ENCODE results near the gene CORIN.
"Not testable (repeated sequence)": the region's sequence is repeated elsewhere in the genome, so short reads cannot be mapped to it uniquely, and the experiment has no call there.

CORIN gene

DNA sequence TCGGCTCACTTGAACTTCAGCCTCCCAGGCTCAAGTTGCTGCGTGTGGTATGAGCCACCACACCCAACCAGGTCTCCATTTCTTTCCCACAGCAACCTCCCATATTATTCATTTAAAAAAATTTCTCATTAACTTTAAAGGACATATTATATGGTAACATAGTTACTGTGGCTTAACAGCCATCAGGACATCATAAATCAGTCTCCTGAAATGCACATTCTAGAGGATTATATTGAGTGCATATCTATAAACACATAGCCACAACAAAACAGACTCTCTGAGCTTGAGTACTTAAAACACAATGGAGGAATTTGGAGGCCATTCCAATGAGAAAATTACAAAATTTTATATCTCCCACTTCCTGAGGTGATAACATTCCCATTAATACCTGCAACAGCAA, 61.5 kb downstream of the CORIN start:
- DNase-seq (ENCODE audit: low spot score), result no peak

DNA sequence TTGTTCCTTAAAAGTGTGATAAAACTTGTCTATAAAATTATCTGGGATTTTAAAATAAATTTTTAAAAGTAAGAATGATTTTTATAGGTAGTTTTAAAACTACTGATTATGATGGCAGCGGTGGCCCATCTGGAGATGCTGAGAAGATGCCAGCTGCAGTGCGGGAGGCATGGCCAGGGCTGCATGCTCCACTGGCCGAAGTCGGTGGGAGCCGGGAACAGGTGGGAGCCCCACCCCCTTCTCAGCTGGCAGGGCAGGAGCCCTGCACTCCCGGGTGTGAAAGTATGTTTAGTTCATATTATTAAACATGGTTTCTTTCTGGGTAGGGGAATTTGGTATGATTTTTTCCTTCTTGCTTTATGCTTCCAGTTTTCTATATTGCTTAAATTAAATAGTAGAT, 63.8 kb downstream of the CORIN start:
- DNase-seq (ENCODE audit: low spot score), result no peak

DNA sequence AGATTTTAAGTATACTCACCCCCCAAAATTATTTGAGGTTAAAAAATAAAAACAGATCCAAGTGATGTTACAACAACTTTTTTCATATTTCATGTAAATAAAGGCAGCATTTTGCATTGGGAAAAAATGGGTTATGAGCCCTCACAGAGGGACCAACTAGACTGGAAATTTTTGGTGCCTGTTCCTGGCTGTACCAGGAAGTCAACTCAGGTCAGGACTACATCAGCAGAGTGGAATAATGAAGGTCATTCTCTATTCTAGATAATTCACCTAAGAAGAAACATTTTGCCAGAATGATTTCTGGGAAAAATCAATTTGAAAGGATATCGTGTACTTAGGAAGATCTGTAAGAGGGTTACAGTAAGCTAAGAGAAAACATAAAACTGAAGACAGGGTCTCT, 66.8 kb downstream of the CORIN start:
- DNase-seq (ENCODE audit: low spot score), result no peak

DNA sequence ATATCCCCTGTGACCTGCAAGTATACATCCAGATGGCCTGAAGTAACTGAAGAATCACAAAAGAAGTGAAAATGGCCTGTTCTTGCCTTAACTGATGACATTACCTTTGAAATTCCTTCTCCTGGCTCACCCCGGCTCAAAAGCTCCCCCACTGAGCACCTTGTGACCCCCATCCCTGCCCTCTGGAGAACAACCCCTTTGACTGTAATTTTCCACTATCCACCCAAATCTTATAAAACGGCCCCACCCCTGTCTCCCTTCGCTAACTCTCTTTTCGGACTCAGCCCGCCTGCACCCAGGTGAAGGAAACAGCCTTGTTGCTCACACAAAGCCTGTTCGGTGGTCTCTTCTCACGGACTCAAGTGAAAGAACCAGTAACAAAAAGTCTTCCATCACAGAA, 69.9 kb downstream of the CORIN start:
- DNase-seq (ENCODE audit: low spot score), result not testable (repeated sequence)

DNA sequence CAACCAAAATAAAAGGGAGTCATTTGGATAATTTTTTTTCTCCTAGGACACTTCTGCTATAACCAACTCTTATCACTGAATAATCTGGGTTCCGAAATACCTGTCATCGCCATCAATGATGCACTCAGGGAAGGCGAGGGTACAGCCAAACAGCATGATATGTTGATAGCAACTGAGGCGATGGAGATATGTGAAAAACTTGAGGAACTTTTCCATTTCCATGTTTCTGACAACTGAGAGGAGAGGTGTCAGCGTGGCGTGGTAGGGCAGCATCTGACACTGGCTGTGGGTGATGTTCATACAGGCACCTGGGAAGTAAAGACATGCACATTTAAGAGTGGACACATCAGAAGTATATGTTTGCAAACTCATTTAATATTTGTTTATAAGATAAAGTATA, 74.6 kb downstream of the CORIN start:
- DNase-seq (ENCODE audit: low spot score), result no peak

DNA sequence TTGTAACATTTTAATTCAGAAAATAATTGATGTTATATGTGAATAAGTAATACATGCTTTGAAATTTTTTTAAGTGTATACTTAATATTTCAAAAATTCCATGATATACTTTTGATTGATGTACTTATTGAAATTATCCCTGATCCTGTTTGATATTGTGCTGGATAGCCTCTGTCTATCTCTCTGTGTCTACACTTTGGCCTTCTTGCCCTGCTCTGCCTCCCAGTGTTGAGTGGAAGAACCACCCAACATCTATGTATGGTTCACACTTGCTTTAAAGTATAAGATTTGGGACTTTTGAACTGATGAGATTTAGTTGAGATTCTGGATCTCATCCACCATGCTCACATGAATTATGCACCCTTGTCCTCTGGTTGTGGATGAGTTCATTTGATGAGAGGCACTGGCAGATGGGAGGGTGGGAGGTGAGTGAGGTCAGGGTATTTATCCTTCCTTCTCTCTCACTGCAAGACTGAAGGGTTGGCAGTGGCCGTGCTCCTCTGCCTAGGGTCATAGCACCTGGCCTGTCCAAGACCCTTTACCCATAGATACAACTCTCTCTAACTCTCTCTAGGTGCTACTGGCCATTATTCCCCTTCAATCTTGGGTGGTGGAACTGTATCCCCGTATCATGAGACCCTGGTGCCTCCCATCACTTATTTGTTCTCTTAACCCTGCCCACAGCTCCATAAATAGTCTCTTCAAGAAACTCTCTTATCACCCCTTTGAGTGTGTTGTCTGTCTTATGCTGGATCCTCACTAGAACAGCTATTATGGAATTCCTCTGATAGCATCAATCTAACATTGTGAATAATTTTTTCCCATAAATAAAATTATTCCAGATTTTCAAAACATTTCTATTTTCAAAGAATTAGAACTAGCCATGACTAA, 75.2 kb downstream of the CORIN start:
- DNase-seq (ENCODE audit: low spot score), result no peak

DNA sequence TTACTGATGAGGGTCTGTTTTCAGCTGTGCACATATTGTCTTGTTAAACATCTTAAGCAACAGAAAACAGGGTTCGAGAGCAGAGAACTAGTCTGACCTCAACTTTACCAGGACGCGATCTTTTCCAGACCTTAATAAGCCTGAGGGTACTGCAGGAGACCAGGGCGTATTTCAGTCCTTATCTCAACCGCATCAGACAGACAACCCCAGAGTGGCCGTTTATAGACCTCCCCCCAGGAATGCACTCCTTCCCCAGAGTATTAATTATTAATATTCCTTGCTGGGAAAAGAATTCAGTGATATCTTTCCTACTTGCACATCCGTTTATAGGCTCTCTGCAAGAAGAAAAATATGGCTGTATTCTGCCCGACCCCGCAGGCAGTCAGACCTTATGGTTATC, 84.6 kb downstream of the CORIN start:
- not testable (repeated sequence) for DNase-seq (ENCODE audit: low spot score)

DNA sequence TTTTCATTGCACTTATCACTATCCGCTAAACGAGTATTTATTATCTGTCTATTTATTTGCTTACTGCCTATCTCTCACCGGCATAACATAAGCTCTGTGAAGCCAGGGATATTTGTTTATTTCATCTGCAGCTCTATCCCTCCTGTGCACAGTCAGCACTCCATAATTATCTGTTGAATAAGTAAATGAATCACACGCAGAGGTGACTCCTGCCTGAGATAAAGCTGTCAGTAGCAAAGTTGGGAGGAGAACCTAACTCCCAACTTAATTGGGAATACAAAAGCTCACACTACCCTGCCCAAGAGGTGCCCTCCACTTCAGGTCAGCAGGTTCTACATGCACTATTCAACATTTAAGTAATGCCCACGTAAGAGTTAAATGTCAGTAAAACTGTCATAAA, 85.7 kb downstream of the CORIN start:
- DNase-seq (ENCODE audit: low spot score), result no peak

DNA sequence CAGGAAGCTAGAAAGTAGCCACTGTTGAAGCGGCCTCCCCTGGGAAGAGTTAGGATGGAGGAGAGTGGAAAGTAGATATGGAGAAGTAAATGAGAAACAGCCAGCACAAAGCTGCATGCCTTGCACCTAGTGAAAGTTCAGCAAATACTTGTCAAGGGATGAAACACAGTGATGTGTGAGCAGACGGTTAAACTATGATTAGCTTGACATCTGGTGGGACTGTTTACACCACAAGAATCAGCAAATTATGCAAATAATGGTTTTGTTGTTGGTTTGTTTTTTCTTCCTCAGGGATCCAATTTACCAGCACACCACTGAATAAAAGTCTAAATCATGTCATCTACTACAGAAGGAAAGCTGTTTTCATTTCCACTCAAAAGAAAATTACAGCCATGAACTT, 87.1 kb downstream of the CORIN start:
- DNase-seq (ENCODE audit: low spot score), result no peak

DNA sequence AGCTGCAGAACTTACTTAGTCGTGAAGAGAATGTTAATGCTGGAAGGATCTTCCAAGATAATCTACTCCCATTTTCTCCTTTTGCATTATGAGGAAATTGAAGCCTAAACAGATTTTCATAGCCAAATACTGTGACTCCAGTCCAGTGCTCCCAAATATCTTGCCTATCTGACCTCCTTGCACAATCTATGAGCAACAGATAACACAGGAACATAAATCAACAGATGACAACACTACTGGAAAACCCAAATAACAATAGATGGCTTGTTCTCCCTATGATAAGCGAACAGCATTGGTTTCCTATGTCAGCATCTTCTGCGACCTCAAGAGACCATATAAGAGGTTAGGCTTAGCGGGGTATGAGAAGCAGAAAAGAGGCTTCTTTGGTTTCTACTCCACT, 88.0 kb downstream of the CORIN start:
- DNase-seq (ENCODE audit: low spot score), result no peak

DNA sequence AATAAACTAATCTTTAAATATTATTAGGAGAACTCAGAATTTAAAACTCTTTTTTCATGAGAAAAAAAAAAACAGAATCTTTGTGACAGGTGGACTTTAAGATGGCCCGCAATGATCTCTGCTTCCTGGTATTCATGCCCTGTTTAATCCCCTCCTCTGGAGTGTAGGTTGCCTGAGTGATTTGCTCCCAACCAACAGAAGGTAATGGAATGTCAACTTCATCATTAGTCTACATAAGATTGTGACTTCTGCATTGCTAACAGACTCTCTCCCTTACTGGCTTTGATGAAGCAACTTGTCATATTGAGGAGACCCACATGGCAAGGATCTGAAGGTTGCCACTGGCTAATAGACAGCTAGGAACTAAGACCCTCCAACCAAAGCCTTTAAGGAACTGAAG, 88.8 kb downstream of the CORIN start:
- DNase-seq (ENCODE audit: low spot score), result no peak

DNA sequence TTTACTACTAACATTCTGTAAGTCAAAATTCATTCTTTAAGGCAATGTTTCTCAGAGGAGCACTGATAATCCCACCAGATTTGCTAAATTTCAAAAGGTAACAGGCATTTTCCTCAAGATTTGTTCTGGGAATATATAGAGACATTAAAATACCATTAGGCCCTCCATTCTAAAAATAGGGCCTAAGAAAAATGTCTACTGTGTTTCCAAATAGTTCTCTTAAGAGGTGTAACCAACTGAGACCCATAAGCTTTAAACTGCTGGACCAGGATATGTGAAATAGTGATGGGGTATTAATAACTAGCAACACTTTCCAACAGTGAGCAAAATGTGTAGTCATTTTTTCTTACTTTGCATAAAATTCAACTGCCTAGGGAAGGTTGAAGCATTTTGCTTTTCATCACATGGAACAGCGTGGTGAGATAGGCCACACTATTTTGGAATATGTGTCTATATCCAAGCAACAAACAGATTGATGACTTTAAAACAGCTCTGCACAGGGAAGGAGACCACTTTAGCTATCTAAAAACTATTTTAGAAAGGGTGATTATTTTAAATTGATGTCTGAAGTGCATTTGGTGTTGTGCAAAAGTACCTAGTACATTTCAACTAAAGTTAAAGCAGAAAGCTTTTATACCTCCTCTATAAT, 89.9 kb downstream of the CORIN start:
- no peak for DNase-seq (ENCODE audit: low spot score)

DNA sequence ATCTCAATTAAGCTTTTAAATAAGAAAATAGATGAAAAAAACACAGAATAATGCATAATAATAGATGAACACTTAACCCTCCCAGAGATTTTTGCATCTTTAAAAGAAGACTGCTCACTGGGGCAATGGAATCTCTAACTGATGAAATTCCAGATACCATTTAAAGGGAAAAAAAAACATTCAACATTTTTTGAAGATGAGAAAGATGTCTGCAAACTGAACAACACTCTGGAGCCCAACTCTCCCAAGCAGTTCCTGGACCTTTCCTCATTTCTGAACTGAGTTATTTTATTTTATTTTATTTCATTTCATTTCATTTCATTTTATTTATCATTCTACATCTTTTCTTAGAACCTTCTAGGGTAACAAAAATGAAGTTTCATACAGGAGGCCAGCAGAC, 90.7 kb downstream of the CORIN start:
- DNase-seq (ENCODE audit: low spot score), result no peak

DNA sequence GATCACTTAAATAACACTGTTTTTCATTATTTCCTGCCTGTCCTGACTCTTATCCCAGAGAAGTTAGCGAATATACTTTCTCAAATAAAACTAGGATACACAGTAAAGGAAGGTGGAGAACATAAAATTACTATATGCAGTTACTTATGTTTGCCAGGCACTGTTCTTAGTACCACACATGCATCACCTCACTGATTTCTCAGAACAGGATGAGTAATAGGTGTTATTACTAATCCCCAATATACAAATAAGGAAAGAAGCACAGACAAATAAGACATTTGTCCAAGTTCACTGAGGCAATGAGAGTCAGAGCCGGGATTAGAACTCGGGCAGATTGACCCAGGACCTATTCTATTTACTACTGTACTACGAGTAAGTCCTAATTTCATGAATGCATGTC, 91.7 kb downstream of the CORIN start:
- no peak for DNase-seq (ENCODE audit: low spot score)

DNA sequence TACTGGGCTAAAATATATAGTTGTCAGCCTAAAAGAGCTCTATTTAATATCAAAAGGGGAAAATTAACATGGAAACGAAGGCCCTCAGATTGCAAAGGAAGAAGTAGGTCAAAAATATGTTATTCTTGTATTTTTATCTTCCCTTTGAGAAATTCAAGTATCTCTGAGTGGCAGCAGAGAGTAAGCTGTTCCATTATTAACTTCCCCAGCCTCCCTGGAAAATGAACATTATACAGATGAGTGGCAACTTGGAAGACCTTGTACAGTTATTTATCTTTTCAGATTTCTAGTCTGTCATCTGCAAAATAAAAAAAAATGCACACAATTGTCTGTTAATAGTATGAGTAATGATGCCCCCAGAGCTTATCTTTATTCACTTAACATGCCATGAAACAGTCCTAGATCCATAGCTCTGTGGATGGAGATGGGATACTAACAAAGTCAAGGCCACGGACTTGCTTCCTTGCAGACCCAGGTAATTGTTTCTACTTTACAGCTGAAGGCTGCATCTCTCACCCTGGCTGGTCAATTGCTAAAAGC, 93.0 kb downstream of the CORIN start:
- peak; percentile 11 for DNase-seq (ENCODE audit: low spot score)

DNA sequence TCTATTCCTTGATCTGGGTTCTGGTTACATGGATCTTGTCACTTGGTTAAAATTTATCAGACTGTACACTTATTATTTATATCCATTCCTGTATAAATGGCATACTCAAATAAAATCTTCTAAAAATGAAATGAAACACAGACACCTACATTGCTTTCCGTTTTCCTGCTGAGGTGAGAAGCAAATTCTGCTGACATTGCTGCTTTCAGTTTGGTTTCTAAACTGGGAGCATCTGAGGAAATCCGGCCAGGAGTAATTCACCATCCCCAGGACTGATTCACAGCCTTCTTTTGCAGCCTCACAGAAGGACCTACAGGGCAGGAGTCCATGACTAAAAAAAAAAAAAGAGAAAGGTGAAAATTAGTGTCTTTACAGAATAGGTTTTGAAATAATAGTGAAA, 93.6 kb downstream of the CORIN start:
- no peak for DNase-seq (ENCODE audit: low spot score)

DNA sequence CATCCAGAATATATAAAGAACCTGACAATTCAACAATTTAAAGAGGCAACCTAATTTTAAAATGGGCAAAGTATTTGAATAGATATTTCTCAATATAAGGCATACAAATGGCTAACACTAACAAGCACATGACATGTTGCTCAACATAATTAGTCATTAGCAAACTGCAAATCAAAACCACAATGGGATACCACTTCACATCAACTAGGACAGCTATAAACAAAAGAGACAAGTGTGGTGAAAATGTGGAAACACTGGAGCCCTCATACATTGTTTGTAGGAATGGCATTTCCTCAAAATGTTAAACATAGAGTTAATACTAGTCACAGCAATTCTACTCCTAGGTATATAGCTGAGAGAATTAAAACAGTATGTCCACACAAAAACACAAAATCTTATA, 96.7 kb downstream of the CORIN start:
- no peak for DNase-seq (ENCODE audit: low spot score)

DNA sequence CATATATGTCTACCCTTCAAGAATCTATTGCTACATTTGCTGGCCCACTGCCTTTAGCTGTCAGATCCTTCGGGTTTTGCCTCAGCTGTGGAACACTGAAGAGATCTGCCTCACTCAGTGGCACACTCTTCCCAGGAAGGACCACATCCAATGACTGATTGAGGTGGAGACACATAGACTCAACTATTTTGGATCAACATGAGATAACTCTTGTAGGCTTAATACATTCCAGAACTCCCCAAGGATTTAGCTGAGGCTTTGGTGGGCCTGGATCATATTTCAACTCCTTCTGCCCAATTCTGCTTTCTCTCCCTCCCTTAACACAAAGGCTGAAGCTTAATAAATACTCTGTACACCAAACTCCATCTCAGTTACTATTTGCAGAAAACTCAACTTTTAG, 100.5 kb downstream of the CORIN start:
- DNase-seq (ENCODE audit: low spot score), result no peak

DNA sequence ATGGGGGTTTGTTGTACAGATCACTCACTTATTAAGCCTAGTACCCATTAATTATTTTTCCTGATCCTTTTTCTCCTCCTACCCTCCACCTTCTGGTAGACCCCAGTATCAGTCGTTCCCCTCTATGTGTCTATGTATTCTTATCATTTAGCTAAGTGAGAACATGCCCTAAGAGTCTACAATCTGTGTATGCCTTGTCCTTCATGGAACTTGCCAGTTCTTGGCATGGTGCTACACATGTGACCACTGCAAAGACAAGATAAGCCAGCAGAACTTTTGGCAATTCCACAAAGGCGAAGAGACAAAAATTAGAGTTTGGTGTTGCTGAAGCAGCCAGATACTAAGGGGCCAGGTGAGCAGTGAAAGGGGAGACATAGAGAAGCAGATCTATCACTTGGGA, 101.3 kb downstream of the CORIN start:
- no peak for DNase-seq (ENCODE audit: low spot score)

DNA sequence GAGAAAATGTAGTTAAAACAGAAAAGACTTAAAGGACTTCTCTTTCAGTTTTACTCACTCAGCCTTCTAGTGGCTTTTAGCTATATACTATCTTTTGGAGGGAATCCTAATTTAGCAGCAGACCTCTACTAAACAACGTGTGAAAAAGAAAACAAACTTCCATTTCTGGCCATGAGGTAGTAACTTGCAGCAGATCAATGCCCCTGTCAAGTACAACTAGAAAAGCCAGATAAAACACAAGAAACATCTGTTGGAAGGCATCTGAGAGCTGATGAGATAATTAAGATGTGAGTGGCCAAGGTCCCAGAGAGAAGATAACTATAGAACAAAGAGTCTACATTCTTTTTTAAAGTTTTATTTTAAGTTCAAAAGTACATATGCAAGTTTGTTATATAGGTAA, 101.7 kb downstream of the CORIN start:
- no peak for DNase-seq (ENCODE audit: low spot score)

DNA sequence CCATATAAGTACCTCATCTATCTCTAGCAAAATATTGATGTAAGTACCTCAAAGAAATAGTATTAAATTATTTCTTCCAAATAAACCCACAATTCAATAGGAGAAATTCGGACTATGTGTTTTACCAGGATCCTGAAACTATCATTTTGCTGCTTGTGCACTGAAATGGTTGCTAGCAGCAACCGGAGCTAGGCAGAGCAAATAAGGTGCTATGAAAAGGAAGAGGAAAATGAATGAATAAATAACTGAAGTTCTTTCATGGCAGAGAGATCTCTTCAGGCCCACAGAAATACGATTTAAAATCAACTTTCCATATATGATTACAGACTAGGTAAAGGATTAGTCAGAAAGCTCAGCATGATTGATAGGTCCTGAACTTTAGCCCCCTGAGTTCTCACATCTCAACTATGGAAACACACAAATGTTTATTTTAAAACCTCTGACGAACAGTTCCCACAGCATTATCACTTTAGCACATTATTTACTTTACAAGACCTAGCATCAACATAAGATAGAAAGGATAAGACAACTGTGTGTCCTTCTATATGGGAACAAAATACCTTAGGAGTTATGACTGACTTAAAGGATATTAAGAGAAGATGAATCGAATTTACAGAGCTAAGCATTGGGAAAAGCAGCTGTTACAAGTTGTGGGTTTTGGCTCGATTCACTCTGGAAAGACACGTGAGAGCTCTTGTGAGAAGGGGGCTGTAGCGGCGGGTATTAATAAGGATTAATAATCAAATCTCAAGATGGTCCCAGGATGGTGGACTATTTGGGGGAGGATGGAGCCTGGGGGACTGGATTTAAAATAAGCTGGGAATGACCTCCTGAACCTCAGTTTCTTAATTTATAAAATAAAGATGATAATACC, 104.3 kb downstream of the CORIN start:
- DNase-seq (ENCODE audit: low spot score), result no peak

DNA sequence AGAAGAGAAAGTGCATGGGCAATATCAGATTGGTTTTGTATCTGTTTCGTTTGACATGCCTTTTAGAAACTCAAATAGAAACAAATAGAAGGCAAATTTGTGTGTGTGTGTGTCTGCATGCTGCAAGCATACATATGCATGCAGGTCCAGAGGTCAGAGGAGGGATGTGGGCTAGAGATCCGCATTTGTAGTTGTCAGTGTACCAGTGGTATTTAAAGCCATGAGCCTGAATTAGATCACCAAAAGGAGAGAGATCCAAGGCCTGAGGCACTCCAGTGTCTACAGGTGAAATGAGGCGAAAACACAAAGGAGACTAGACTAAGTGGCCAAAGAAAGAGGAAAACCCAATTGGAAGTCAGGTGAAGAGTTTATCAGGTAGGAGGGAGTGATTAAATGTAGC, 106.7 kb downstream of the CORIN start:
- no peak for DNase-seq (ENCODE audit: low spot score)

All from SK-N-DZ (cell line).